Neutrophil (primary cell): ENCODE measurements around the gene CCDC89.
"Not testable (repeated sequence)": the region's sequence is repeated elsewhere in the genome, so short reads cannot be mapped to it uniquely, and the experiment has no call there.

Source experiments
- H3K27ac ChIP-seq: fragments of 200-600 bp; sonication (generic); 2 replicates; pipeline ENCODE4 v1.5.1; 2016; ENCODE audit warnings: mild to moderate bottlenecking, moderate library complexity
- H3K27me3 ChIP-seq: fragments of 200-600 bp; sonication (generic); 2 replicates; pipeline ENCODE4 v1.6.0; 2016; ENCODE audit warnings: mild to moderate bottlenecking
- H3K36me3 ChIP-seq: fragments of 200-600 bp; sonication (generic); 2 replicates; pipeline ENCODE4 v1.5.1; 2017
- H3K4me1 ChIP-seq, 2 experiments: fragments of 200-600 bp in 1 of 2; sonication (generic) in 1 of 2; 1 replicate in 1 of 2; 2 replicates in 1 of 2; pipeline versions ENCODE4 v1.5.1 to v1.6.1; 2013 to 2016; ENCODE audit warnings: low read depth in 1 of 2, low read length in 1 of 2, mild to moderate bottlenecking in 1 of 2, moderate library complexity in 1 of 2; ENCODE audit not compliant: control insufficient read depth in 1 of 2, insufficient read depth in 1 of 2
- H3K4me3 ChIP-seq, 2 experiments: fragments of 200-600 bp in 1 of 2; sonication (generic) in 1 of 2; 1 replicate in 1 of 2; 2 replicates in 1 of 2; pipeline ENCODE4 v1.5.1; 2013 to 2016; ENCODE audit warnings: low read depth in 1 of 2, low read length in 1 of 2, mild to moderate bottlenecking in 1 of 2, moderate library complexity in 1 of 2
- H3K9me3 ChIP-seq: fragments of 200-600 bp; sonication (generic); 2 replicates; pipeline ENCODE4 v1.5.1; 2016
- CTCF ChIP-seq: fragments of 200-600 bp; sonication (generic); IDR thresholded peaks from 2 replicates; pipeline ENCODE4 v1.5.1; 2016; ENCODE audit warnings: antibody characterized with exemption

Gene CCDC89

GRCh38 chr11:85672105-85672902 lies 13.7 kb downstream of the CCDC89 start:
- no peak for TF ChIP-seq CTCF
- Histone ChIP-seq H3K36me3 (no peaks in the 10 kb centered on the region), H3K4me3 (no peak overlapping the region), H3K27me3 (no peaks in the 10 kb centered on the region), H3K4me1 (no peaks in the 10 kb centered on the region), H3K27ac (no peak overlapping the region), H3K9me3 (no peaks in the 10 kb centered on the region)

GRCh38 chr11:85670949-85671663 lies 14.9 kb downstream of the CCDC89 start:
- not testable (repeated sequence) for H3K4me3 ChIP-seq, H3K36me3 ChIP-seq, H3K9me3 ChIP-seq, H3K4me1 ChIP-seq, H3K27me3 ChIP-seq, H3K27ac ChIP-seq

- Histone ChIP-seq H3K36me3 (no peaks in the 10 kb centered on the region), H3K4me1 (peaks cover 9 to 15% of the 10 kb centered on the region in 2 experiments), H3K27ac (no peak overlapping the region), H3K4me3 (no peak overlapping the region), H3K27me3 (no peaks in the 10 kb centered on the region), H3K9me3 (no peaks in the 10 kb centered on the region)
- TF ChIP-seq CTCF: no peak
Measured at GRCh38 chr11:85668157-85668556, 17.8 kb downstream of the CCDC89 start.

GRCh38 chr11:85666687-85667086 lies 19.3 kb downstream of the CCDC89 start:
- H3K27ac ChIP-seq: no peak overlapping the region
- H3K4me1 ChIP-seq: peaks cover 23 to 28% of the 10 kb centered on the region in 2 experiments
- H3K9me3 ChIP-seq: no peaks in the 10 kb centered on the region
- TF ChIP-seq CTCF: no peak
- no peak overlapping the region for H3K4me3 ChIP-seq
- H3K36me3 ChIP-seq: no peaks in the 10 kb centered on the region
- H3K27me3 ChIP-seq: no peaks in the 10 kb centered on the region

- Histone ChIP-seq H3K9me3 (no peaks in the 10 kb centered on the region), H3K27ac (no peak overlapping the region), H3K4me3 (no peak overlapping the region), H3K36me3 (no peaks in the 10 kb centered on the region), H3K4me1 (peaks cover 23 to 28% of the 10 kb centered on the region in 2 experiments), H3K27me3 (no peaks in the 10 kb centered on the region)
- TF ChIP-seq CTCF: no peak
Measured at GRCh38 chr11:85665733-85666132, 20.3 kb downstream of the CCDC89 start.
